IMR-90 (cell line): ENCODE results near the gene XAF1. TPM values are rescaled to one million over a fixed set of nuclear protein-coding genes. Genes with fewer than 3 reads are reported as not detected.

Source experiments
- ATAC-seq: fragments of 200-7000 bp; cut with Tn5 transposase; 2 replicates; pipeline ENCODE4 v1.9.1; 2020; ENCODE audit warnings: low read depth, mild to moderate bottlenecking, moderate library complexity
- BruUV-seq: library from RNA; stranded (reverse); fragments of 400-500 nt; replicated peaks from 2 replicates; lab custom pipeline; 2021; lab: Mats Ljungman, UMichigan
- CTCF ChIA-PET: fragments of 300-600 bp; formaldehyde crosslinking; extraction: SDS; loops from one replicate; lab custom pipeline; 2021; ENCODE audit warnings: antibody characterized with exemption; lab: Yijun Ruan, JAX
- POLR2A ChIA-PET: fragments of 300-600 bp; sonication (Branson Sonifier 250); formaldehyde crosslinking; loops from one replicate; lab custom pipeline; 2022; ENCODE audit warnings: antibody characterized with exemption; ENCODE audit not compliant: unreplicated experiment; lab: Charles Lee
- DNase-seq: peaks from one replicate; pipeline ENCODE4 v3.0.0; 2013
- H2AFZ ChIP-seq: replicated peaks from 2 replicates; pipeline ENCODE3; 2013; ENCODE audit warnings: low read length, mild to moderate bottlenecking; ENCODE audit not compliant: poor library complexity
- H2AK5ac ChIP-seq: 2 replicates; pipeline ENCODE4 v1.6.1; 2013; ENCODE audit warnings: low read depth, low read length, inconsistent platforms
- H2AK9ac ChIP-seq: replicated peaks from 2 replicates; pipeline ENCODE3; 2013; ENCODE audit warnings: mild to moderate bottlenecking, low read depth, low read length, moderate library complexity; ENCODE audit not compliant: poor library complexity
- H2BK120ac ChIP-seq: 2 replicates; pipeline ENCODE4 v1.6.1; 2013; ENCODE audit warnings: low read depth, low read length, inconsistent platforms
- H2BK15ac ChIP-seq: 3 replicates; pipeline ENCODE4 v1.6.1; 2013; ENCODE audit warnings: low read depth, low read length, inconsistent platforms
- H2BK20ac ChIP-seq: 2 replicates; pipeline ENCODE4 v1.6.1; 2013; ENCODE audit warnings: low read depth, mild to moderate bottlenecking, inconsistent platforms, low read length, moderate library complexity
- H2BK5ac ChIP-seq: 2 replicates; pipeline ENCODE4 v1.6.1; 2013; ENCODE audit warnings: mild to moderate bottlenecking, low read depth, low read length, inconsistent platforms; ENCODE audit not compliant: poor library complexity, severe bottlenecking
- H3K14ac ChIP-seq: replicated peaks from 2 replicates; pipeline ENCODE4 v1.6.1; 2013; ENCODE audit warnings: low read depth, low read length, inconsistent platforms
- H3K18ac ChIP-seq: 2 replicates; pipeline ENCODE4 v1.6.1; 2013; ENCODE audit warnings: low read depth, low read length, control low read depth
- H3K23ac ChIP-seq: 2 replicates; pipeline ENCODE4 v1.6.1; 2013; ENCODE audit warnings: low read depth, low read length, inconsistent platforms
- H3K27ac ChIP-seq: 2 replicates; pipeline ENCODE4 v1.5.1; 2013; ENCODE audit warnings: mild to moderate bottlenecking, control low read depth, low read length; ENCODE audit not compliant: insufficient read depth
- H3K27me3 ChIP-seq: 2 replicates; pipeline ENCODE4 v1.6.1; 2013; ENCODE audit warnings: low read length; ENCODE audit not compliant: control insufficient read depth, insufficient read depth
- H3K36me3 ChIP-seq: 2 replicates; pipeline ENCODE4 v1.6.1; 2013; ENCODE audit warnings: low read length, mixed read lengths; ENCODE audit not compliant: control insufficient read depth, insufficient read depth
- H3K4ac ChIP-seq: 2 replicates; pipeline ENCODE4 v1.6.1; 2013; ENCODE audit warnings: low read depth, low read length, inconsistent platforms
- H3K4me1 ChIP-seq: 2 replicates; pipeline ENCODE4 v1.6.1; 2013; ENCODE audit warnings: low read length, mixed read lengths; ENCODE audit not compliant: control insufficient read depth, insufficient read depth
- H3K4me2 ChIP-seq: 2 replicates; pipeline ENCODE4 v1.6.1; 2013; ENCODE audit warnings: low read depth, mild to moderate bottlenecking, control low read depth, low read length, moderate library complexity
- H3K4me3 ChIP-seq: 2 replicates; pipeline ENCODE4 v1.5.1; 2013; ENCODE audit warnings: low read depth, mild to moderate bottlenecking, control low read depth, low read length, moderate library complexity; ENCODE audit not compliant: insufficient read depth
- H3K56ac ChIP-seq: 2 replicates; pipeline ENCODE4 v1.6.1; 2013; ENCODE audit warnings: low read length, inconsistent platforms; ENCODE audit not compliant: insufficient read depth; ENCODE audit errors: extremely low read depth
- H3K79me1 ChIP-seq, 2 experiments: 2 replicates each; pipeline ENCODE4 v1.6.1; 2013; ENCODE audit warnings: low read length in 2 of 2, inconsistent platforms in 1 of 2, low read depth in 1 of 2
- H3K9ac ChIP-seq: 2 replicates; pipeline ENCODE4 v1.6.1; 2013; ENCODE audit warnings: low read depth, low read length, control low read depth
- H3K9me1 ChIP-seq: 2 replicates; pipeline ENCODE4 v1.6.1; 2013; ENCODE audit warnings: low read length, inconsistent platforms; ENCODE audit not compliant: insufficient read depth
- H3K9me3 ChIP-seq: 2 replicates; pipeline ENCODE4 v1.6.1; 2013; ENCODE audit warnings: low read length; ENCODE audit not compliant: control insufficient read depth, insufficient read depth
- H4K20me1 ChIP-seq: 2 replicates; pipeline ENCODE4 v1.6.1; 2013; ENCODE audit warnings: low read length, inconsistent platforms; ENCODE audit not compliant: insufficient read depth
- H4K5ac ChIP-seq: 2 replicates; pipeline ENCODE4 v1.6.1; 2013; ENCODE audit warnings: mild to moderate bottlenecking, low read depth, low read length, control low read depth
- H4K8ac ChIP-seq, 2 experiments: 2 replicates each; pipeline ENCODE4 v1.6.1; 2013; ENCODE audit warnings: low read depth in 2 of 2, low read length in 2 of 2, control low read depth in 1 of 2, inconsistent platforms in 1 of 2
- H4K91ac ChIP-seq: 2 replicates; pipeline ENCODE4 v1.6.1; 2013; ENCODE audit warnings: low read depth, low read length, inconsistent platforms; ENCODE audit not compliant: insufficient read depth
- CTCF ChIP-seq: conservative IDR thresholded peaks from 2 replicates; pipeline ENCODE4 v1.5.1; 2012; ENCODE audit warnings: mild to moderate bottlenecking, low read depth, low read length, improper control_type of control experiment
- MAFK ChIP-seq: IDR thresholded peaks from 2 replicates; pipeline ENCODE4 v1.6.1; 2012; ENCODE audit warnings: low read depth, low read length, improper control_type of control experiment
- MXI1 ChIP-seq: IDR thresholded peaks from 2 replicates; pipeline ENCODE4 v1.6.1; 2012; ENCODE audit warnings: low read depth, mild to moderate bottlenecking, low read length, moderate library complexity, borderline replicate concordance
- RFX5 ChIP-seq: IDR thresholded peaks from 2 replicates; pipeline ENCODE4 v1.8.0; 2012; ENCODE audit warnings: low read depth, mild to moderate bottlenecking, low read length, moderate library complexity
- WGBS, 2 experiments: methylation state at CpG; one replicate each; pipeline versions ENCODE4 v1.1.5 to v1.1.7; 2013; ENCODE audit warnings: missing lambda C conversion rate in 2 of 2; ENCODE audit not compliant: insufficient read length in 1 of 2; ENCODE audit errors: extremely low coverage in 2 of 2; 5-methylcytosine and 5-hydroxymethylcytosine counted together
- dilution Hi-C: fragments of 300-500 bp; cut with HindIII; formaldehyde crosslinking; loops from one replicate; pipeline ENCODE4 v1.14.3; 2018; ENCODE audit warnings: low sequenced_read_pairs; ENCODE audit not compliant: unreplicated experiment
- in situ Hi-C: fragments of 300-500 bp; cut with MboI; formaldehyde crosslinking; loops from 3 replicates; pipeline ENCODE4 v1.14.3; 2019; ENCODE audit warnings: low sequenced_read_pairs, inconsistent platforms, mixed read lengths
- intact Hi-C: fragments of 100-400 bp; cut with micrococcal nuclease; formaldehyde crosslinking; loops from 2 replicates; pipeline ENCODE4 v1.10.0; 2022
- polyA plus RNA-seq, 3 experiments: library from polyadenylated mRNA; depleted of rRNA; stranded (reverse); fragments of >200 nt; gene quantifications; 2 replicates each; pipeline ENCODE4 v1.2.3, GENCODE V29; 2012; ENCODE audit warnings: low replicate concordance in 1 of 3
- total RNA-seq: library from RNA; depleted of rRNA; stranded (reverse); fragments of >200 nt; gene quantifications from 2 replicates; pipeline ENCODE4 v1.2.3, GENCODE V29; 2012

The XAF1 gene
- total and polyA plus RNA-seq, 2 of the 4 experiments (the other 2 are of a cell fraction), result 1.3 to 3.9 TPM

GRCh38 chr17:6710317-6710716 lies 45.5 kb upstream of the XAF1 start:
- Histone ChIP-seq H3K4ac (no peak overlapping the region), H3K14ac (no peak overlapping the region), H2BK15ac (no peak overlapping the region), H2AK9ac (no peak overlapping the region), H4K20me1 (no peaks in the 10 kb centered on the region), H3K9ac (no peak overlapping the region), H3K27me3 (peaks cover 40% of the 10 kb centered on the region), H3K4me3 (no peak overlapping the region), H3K27ac (no peak overlapping the region), H2BK5ac (no peak overlapping the region), H3K36me3 (no peaks in the 10 kb centered on the region), H4K8ac (no peak overlapping the region), H4K5ac (no peak overlapping the region), H3K79me1 (no peaks in the 10 kb centered on the region), H2BK20ac (no peak overlapping the region), H2AK5ac (no peak overlapping the region), H3K4me2 (no peak overlapping the region), H3K23ac (no peak overlapping the region), H4K91ac (no peak overlapping the region), H3K9me1 (no peaks in the 10 kb centered on the region), H3K18ac (no peak overlapping the region), H3K4me1 (no peaks in the 10 kb centered on the region), H3K9me3 (peaks cover 3% of the 10 kb centered on the region), H2BK120ac (no peak overlapping the region), H2AFZ (no peak overlapping the region), H3K56ac (no peak overlapping the region)
- WGBS, 2 experiments, result 53% methylated on average over 2 of the region's 11 CpGs; no CpG with 5 or more reads in 1 of the 2 experiments
- DNase-seq, result no peak
- intact Hi-C loops (no loop called here), in situ Hi-C loops (no loop called here), dilution Hi-C loops (no loop called here)
- ATAC-seq, result no peak
- ChIA-PET POLR2A (no interaction called here), CTCF (no interaction called here)
- TF ChIP-seq RFX5 (no peak), MXI1 (no peak), CTCF (peak; percentile 4; the same call in 1 of the 2 replicates), MAFK (no peak)
- BruUV-seq, result no TSS peak
